Measurements from ENCODE around the gene C1QL4.

C1QL4 gene

GRCh38 chr12:49330032-49330619, 6.9 kb downstream of the C1QL4 start:
- Histone ChIP-seq H3K9ac (ENCODE audit: low read length) (no peak overlapping the region), H4K91ac (ENCODE audit: low read length) (no peak overlapping the region), H3K23ac (ENCODE audit: low read length in 2 of 2) (no peak overlapping the region), H2BK15ac (ENCODE audit: low read depth, poor library complexity, severe bottlenecking) (no peak overlapping the region), H3K4me3 (ENCODE audit: insufficient read depth in 1 of 2, low read depth in 1 of 2, low read length in 2 of 2) (no peak overlapping the region), H3K14ac (ENCODE audit: low read length in 2 of 2) (no peak overlapping the region), H2AFZ (ENCODE audit: low read depth, low read length) (no peak overlapping the region), H2BK5ac (ENCODE audit: low read depth, low read length, poor library complexity, severe bottlenecking) (no peak overlapping the region), H3K18ac (ENCODE audit: low read depth in 1 of 2, low read length in 2 of 2) (no peak overlapping the region), H3K27ac (ENCODE audit: low read length, poor library complexity, severe bottlenecking) (no peak overlapping the region), H3K27me3 (ENCODE audit: control insufficient read depth in 1 of 2, insufficient read depth in 1 of 2, low read length in 2 of 2) (peaks cover 2 to 26% of the 10 kb centered on the region in 2 experiments), H3K36me3 (ENCODE audit: control insufficient read depth in 1 of 2, insufficient read depth in 2 of 2, low read depth in 1 of 2, low read length in 2 of 2) (peaks cover 8 to 21% of the 10 kb centered on the region in 2 experiments), H3K4me2 (ENCODE audit: low read length, poor library complexity, severe bottlenecking) (no peak overlapping the region), H2AK5ac (ENCODE audit: low read length, severe bottlenecking) (no peak overlapping the region), H3K4me1 (ENCODE audit: control insufficient read depth, insufficient read depth, low read depth, low read length) (peaks cover 4% of the 10 kb centered on the region), H2BK12ac (ENCODE audit: low read length in 2 of 2) (no peak overlapping the region), H3K79me1 (replicated peaks; ENCODE audit: low read length, poor library complexity, severe bottlenecking) (peaks cover 11% of the 10 kb centered on the region), H3K4ac (ENCODE audit: low read depth in 1 of 2, low read length in 2 of 2) (no peak overlapping the region), H4K8ac (ENCODE audit: low read length) (no peak overlapping the region), H3K9me3 (ENCODE audit: control insufficient read depth, low read length) (no peaks in the 10 kb centered on the region), H2BK120ac (ENCODE audit: low read depth, low read length) (no peak overlapping the region)
- 97% methylated on average over 7 of the region's 7 CpGs for WGBS
- DNase-seq, result no peak

GRCh38 chr12:49328816-49329215, 8.2 kb downstream of the C1QL4 start:
- H3K9me3 ChIP-seq (ENCODE audit: control insufficient read depth, low read length), result no peaks in the 10 kb centered on the region
- H3K27ac ChIP-seq (ENCODE audit: low read length, poor library complexity, severe bottlenecking), result no peak overlapping the region
- no peak overlapping the region for H3K14ac ChIP-seq (ENCODE audit: low read length in 2 of 2)
- peaks cover 6% of the 10 kb centered on the region for H3K4me1 ChIP-seq (ENCODE audit: control insufficient read depth, insufficient read depth, low read depth, low read length)
- H2AK5ac ChIP-seq (ENCODE audit: low read length, severe bottlenecking), result no peak overlapping the region
- H2BK15ac ChIP-seq (ENCODE audit: low read depth, poor library complexity, severe bottlenecking), result no peak overlapping the region
- no peak overlapping the region for H3K23ac ChIP-seq (ENCODE audit: low read length in 2 of 2)
- no peak overlapping the region for H2BK120ac ChIP-seq (ENCODE audit: low read depth, low read length)
- H3K4me3 ChIP-seq (ENCODE audit: insufficient read depth in 1 of 2, low read depth in 1 of 2, low read length in 2 of 2), result no peak overlapping the region
- DNase-seq, result no peak
- no peak overlapping the region for H2AFZ ChIP-seq (ENCODE audit: low read depth, low read length)
- H4K8ac ChIP-seq (ENCODE audit: low read length), result no peak overlapping the region
- no peak overlapping the region for H3K18ac ChIP-seq (ENCODE audit: low read depth in 1 of 2, low read length in 2 of 2)
- WGBS, result 97% methylated on average over 8 of the region's 12 CpGs
- H3K36me3 ChIP-seq (ENCODE audit: control insufficient read depth in 1 of 2, insufficient read depth in 2 of 2, low read depth in 1 of 2, low read length in 2 of 2), result peaks cover 8 to 21% of the 10 kb centered on the region in 2 experiments
- H3K4ac ChIP-seq (ENCODE audit: low read depth in 1 of 2, low read length in 2 of 2), result no peak overlapping the region
- H2BK12ac ChIP-seq (ENCODE audit: low read length in 2 of 2), result no peak overlapping the region
- H3K27me3 ChIP-seq (ENCODE audit: control insufficient read depth in 1 of 2, insufficient read depth in 1 of 2, low read length in 2 of 2), result peaks cover 0 to 13% of the 10 kb centered on the region in 2 experiments
- no peak overlapping the region for H2BK5ac ChIP-seq (ENCODE audit: low read depth, low read length, poor library complexity, severe bottlenecking)
- H3K4me2 ChIP-seq (ENCODE audit: low read length, poor library complexity, severe bottlenecking), result no peak overlapping the region
- H3K9ac ChIP-seq (ENCODE audit: low read length), result no peak overlapping the region
- H3K79me1 ChIP-seq (replicated peaks; ENCODE audit: low read length, poor library complexity, severe bottlenecking), result peaks cover 16% of the 10 kb centered on the region
- no peak overlapping the region for H4K91ac ChIP-seq (ENCODE audit: low read length)

GRCh38 chr12:49327887-49328286, 9.1 kb downstream of the C1QL4 start:
- H3K79me1 ChIP-seq (replicated peaks; ENCODE audit: low read length, poor library complexity, severe bottlenecking), result peaks cover 23% of the 10 kb centered on the region
- H3K36me3 ChIP-seq (ENCODE audit: control insufficient read depth in 1 of 2, insufficient read depth in 2 of 2, low read depth in 1 of 2, low read length in 2 of 2), result peaks cover 8 to 18% of the 10 kb centered on the region in 2 experiments
- H2AK5ac ChIP-seq (ENCODE audit: low read length, severe bottlenecking), result no peak overlapping the region
- no peak overlapping the region for H4K8ac ChIP-seq (ENCODE audit: low read length)
- DNase-seq, result no peak
- H2BK5ac ChIP-seq (ENCODE audit: low read depth, low read length, poor library complexity, severe bottlenecking), result no peak overlapping the region
- H3K18ac ChIP-seq (ENCODE audit: low read depth in 1 of 2, low read length in 2 of 2), result no peak overlapping the region
- H2AFZ ChIP-seq (ENCODE audit: low read depth, low read length), result no peak overlapping the region
- no peak overlapping the region for H3K4me2 ChIP-seq (ENCODE audit: low read length, poor library complexity, severe bottlenecking)
- H3K9ac ChIP-seq (ENCODE audit: low read length), result no peak overlapping the region
- no peak overlapping the region for H3K4ac ChIP-seq (ENCODE audit: low read depth in 1 of 2, low read length in 2 of 2)
- no peak overlapping the region for H2BK120ac ChIP-seq (ENCODE audit: low read depth, low read length)
- H3K27ac ChIP-seq (ENCODE audit: low read length, poor library complexity, severe bottlenecking), result no peak overlapping the region
- H3K27me3 ChIP-seq (ENCODE audit: control insufficient read depth in 1 of 2, insufficient read depth in 1 of 2, low read length in 2 of 2), result peaks cover 0 to 5% of the 10 kb centered on the region in 2 experiments
- no peak overlapping the region for H4K91ac ChIP-seq (ENCODE audit: low read length)
- no peak overlapping the region for H3K14ac ChIP-seq (ENCODE audit: low read length in 2 of 2)
- no peak overlapping the region for H2BK12ac ChIP-seq (ENCODE audit: low read length in 2 of 2)
- no peaks in the 10 kb centered on the region for H3K9me3 ChIP-seq (ENCODE audit: control insufficient read depth, low read length)
- H3K23ac ChIP-seq (ENCODE audit: low read length in 2 of 2), result no peak overlapping the region
- WGBS, result 100% methylated on average over 2 of the region's 2 CpGs
- peaks cover 13% of the 10 kb centered on the region for H3K4me1 ChIP-seq (ENCODE audit: control insufficient read depth, insufficient read depth, low read depth, low read length)
- H3K4me3 ChIP-seq (ENCODE audit: insufficient read depth in 1 of 2, low read depth in 1 of 2, low read length in 2 of 2), result no peak overlapping the region
- H2BK15ac ChIP-seq (ENCODE audit: low read depth, poor library complexity, severe bottlenecking), result no peak overlapping the region

GRCh38 chr12:49327368-49327767, 9.6 kb downstream of the C1QL4 start:
- DNase-seq, result no peak
- no peak overlapping the region for H3K9ac ChIP-seq (ENCODE audit: low read length)
- no peak overlapping the region for H2BK12ac ChIP-seq (ENCODE audit: low read length in 2 of 2)
- H2AFZ ChIP-seq (ENCODE audit: low read depth, low read length), result no peak overlapping the region
- peaks cover 0 to under 1% of the 10 kb centered on the region in 2 experiments for H3K27me3 ChIP-seq (ENCODE audit: control insufficient read depth in 1 of 2, insufficient read depth in 1 of 2, low read length in 2 of 2)
- H4K8ac ChIP-seq (ENCODE audit: low read length), result no peak overlapping the region
- H3K4me2 ChIP-seq (ENCODE audit: low read length, poor library complexity, severe bottlenecking), result no peak overlapping the region
- H3K9me3 ChIP-seq (ENCODE audit: control insufficient read depth, low read length), result no peaks in the 10 kb centered on the region
- H3K23ac ChIP-seq (ENCODE audit: low read length in 2 of 2), result no peak overlapping the region
- H3K4me1 ChIP-seq (ENCODE audit: control insufficient read depth, insufficient read depth, low read depth, low read length), result peaks cover 14% of the 10 kb centered on the region
- H3K36me3 ChIP-seq (ENCODE audit: control insufficient read depth in 1 of 2, insufficient read depth in 2 of 2, low read depth in 1 of 2, low read length in 2 of 2), result peaks cover 8 to 16% of the 10 kb centered on the region in 2 experiments
- no peak overlapping the region for H3K27ac ChIP-seq (ENCODE audit: low read length, poor library complexity, severe bottlenecking)
- no peak overlapping the region for H2BK120ac ChIP-seq (ENCODE audit: low read depth, low read length)
- no peak overlapping the region for H2AK5ac ChIP-seq (ENCODE audit: low read length, severe bottlenecking)
- no peak overlapping the region for H3K14ac ChIP-seq (ENCODE audit: low read length in 2 of 2)
- H3K4ac ChIP-seq (ENCODE audit: low read depth in 1 of 2, low read length in 2 of 2), result no peak overlapping the region
- no peak overlapping the region for H2BK15ac ChIP-seq (ENCODE audit: low read depth, poor library complexity, severe bottlenecking)
- H3K18ac ChIP-seq (ENCODE audit: low read depth in 1 of 2, low read length in 2 of 2), result no peak overlapping the region
- peaks cover 23% of the 10 kb centered on the region for H3K79me1 ChIP-seq (replicated peaks; ENCODE audit: low read length, poor library complexity, severe bottlenecking)
- H3K4me3 ChIP-seq (ENCODE audit: insufficient read depth in 1 of 2, low read depth in 1 of 2, low read length in 2 of 2), result no peak overlapping the region
- no peak overlapping the region for H2BK5ac ChIP-seq (ENCODE audit: low read depth, low read length, poor library complexity, severe bottlenecking)
- no peak overlapping the region for H4K91ac ChIP-seq (ENCODE audit: low read length)
